KMS-11 (cell line): ENCODE measurements around the gene ZFP92.
"Not testable (repeated sequence)": the region's sequence is repeated elsewhere in the genome, so short reads cannot be mapped to it uniquely, and the experiment has no call there.

ENCODE experiments used
- H2AFZ ChIP-seq: fragments of 200-600 bp; sonication (generic); 2 replicates; pipeline ENCODE4 v1.6.1; 2016; ENCODE audit warnings: antibody characterized with exemption, mixed run types, low read depth
- H3K27ac ChIP-seq: fragments of 200-600 bp; sonication (generic); 2 replicates; pipeline ENCODE4 v1.6.1; 2016; ENCODE audit warnings: mild to moderate bottlenecking, mixed run types
- H3K27me3 ChIP-seq: fragments of 200-600 bp; sonication (generic); 2 replicates; pipeline ENCODE4 v1.6.1; 2017; ENCODE audit warnings: mild to moderate bottlenecking, low read depth, mixed run types, moderate library complexity; ENCODE audit not compliant: insufficient read depth
- H3K36me3 ChIP-seq: fragments of 200-600 bp; sonication (generic); 2 replicates; pipeline ENCODE4 v1.6.1; 2017; ENCODE audit warnings: mild to moderate bottlenecking, mixed run types; ENCODE audit not compliant: insufficient read depth
- H3K4me1 ChIP-seq: fragments of 200-600 bp; sonication (generic); 2 replicates; pipeline ENCODE4 v1.6.1; 2016; ENCODE audit warnings: mild to moderate bottlenecking, low read depth, mixed run types; ENCODE audit not compliant: poor library complexity, severe bottlenecking
- H3K4me2 ChIP-seq: fragments of 200-600 bp; sonication (generic); 2 replicates; pipeline ENCODE4 v1.7.0; 2016; ENCODE audit warnings: mild to moderate bottlenecking, mixed run types
- H3K4me3 ChIP-seq: fragments of 200-600 bp; sonication (generic); IDR thresholded peaks from 2 replicates; pipeline ENCODE4 v1.6.1; 2017; ENCODE audit warnings: low read depth, low read length, mixed read lengths; ENCODE audit not compliant: insufficient read depth
- H3K79me2 ChIP-seq: fragments of 200-600 bp; sonication (generic); 2 replicates; pipeline ENCODE4 v1.6.1; 2016; ENCODE audit warnings: low read depth, mixed run types; ENCODE audit not compliant: insufficient read depth
- H3K9ac ChIP-seq: fragments of 200-600 bp; sonication (generic); 2 replicates; pipeline ENCODE4 v1.6.1; 2016; ENCODE audit warnings: mild to moderate bottlenecking, mixed run types
- H4K20me1 ChIP-seq: fragments of 200-600 bp; sonication (generic); 2 replicates; pipeline ENCODE4 v1.6.1; 2016; ENCODE audit warnings: mild to moderate bottlenecking, mixed run types; ENCODE audit not compliant: insufficient read depth
- CTCF ChIP-seq: fragments of 200-600 bp; sonication (generic); conservative IDR thresholded peaks from 2 replicates; pipeline ENCODE4 v1.6.1; 2017; ENCODE audit warnings: low read depth, mild to moderate bottlenecking, antibody characterized with exemption, low read length, moderate library complexity, mixed read lengths

The ZFP92 gene

GRCh38 chrX:153400146-153401132 lies 10.8 kb upstream of the ZFP92 start:
- H3K4me1 ChIP-seq: no peaks in the 10 kb centered on the region
- no peak overlapping the region for H3K9ac ChIP-seq
- peak; percentile 40 for TF ChIP-seq CTCF
- H3K36me3 ChIP-seq: no peaks in the 10 kb centered on the region
- no peak overlapping the region for H2AFZ ChIP-seq
- no peak overlapping the region for H3K27ac ChIP-seq
- H4K20me1 ChIP-seq: no peaks in the 10 kb centered on the region
- no peak overlapping the region for H3K4me2 ChIP-seq
- no peak overlapping the region for H3K4me3 ChIP-seq
- H3K79me2 ChIP-seq: no peaks in the 10 kb centered on the region
- H3K27me3 ChIP-seq: no peaks in the 10 kb centered on the region

- Histone ChIP-seq H3K27me3 (no peaks in the 10 kb centered on the region), H3K9ac (no peak within 1 kb of the TSS), H3K27ac (no peak within 1 kb of the TSS), H3K4me1 (no peaks in the 10 kb centered on the region), H3K4me2 (no peak within 1 kb of the TSS), H4K20me1 (no peaks in the 10 kb centered on the region), H2AFZ (no peak within 1 kb of the TSS), H3K79me2 (no peaks in the 10 kb centered on the region), H3K36me3 (no peaks in the 10 kb centered on the region), H3K4me3 (no peak within 1 kb of the TSS)
- TF ChIP-seq CTCF: no peak
Measured at GRCh38 chrX:153401133-153401764, 10.0 kb upstream of the ZFP92 start, which contains the start of gene PNMA6E. Gene PNMA6E, minus strand, starts transcription at chrX:153401350. Its CDS starts 2,501 bp downstream, at chrX:153398849.

- not testable (repeated sequence) for H3K9ac ChIP-seq, H3K4me1 ChIP-seq, H3K4me2 ChIP-seq, H3K27me3 ChIP-seq, H3K27ac ChIP-seq, H3K4me3 ChIP-seq, H3K36me3 ChIP-seq, H2AFZ ChIP-seq, H4K20me1 ChIP-seq, H3K79me2 ChIP-seq
Measured at GRCh38 chrX:153404333-153404732, 6.9 kb upstream of the ZFP92 start.

- H2AFZ ChIP-seq: no peak overlapping the region
- no peak for TF ChIP-seq CTCF
- no peaks in the 10 kb centered on the region for H4K20me1 ChIP-seq
- no peaks in the 10 kb centered on the region for H3K36me3 ChIP-seq
- no peaks in the 10 kb centered on the region for H3K4me1 ChIP-seq
- H3K4me2 ChIP-seq: no peak overlapping the region
- H3K79me2 ChIP-seq: no peaks in the 10 kb centered on the region
- H3K27me3 ChIP-seq: no peaks in the 10 kb centered on the region
- no peak overlapping the region for H3K27ac ChIP-seq
- H3K9ac ChIP-seq: no peak overlapping the region
- no peak overlapping the region for H3K4me3 ChIP-seq
Measured at GRCh38 chrX:153405426-153405825, 5.8 kb upstream of the ZFP92 start.
